K562 (cell line): Measurements from ENCODE around the gene MND1. TPM values are rescaled to one million over a fixed set of nuclear protein-coding genes. Genes with fewer than 3 reads are reported as not detected.

Source experiments
- ATAC-seq: fragments of 200-7000 bp; cut with Tn5 transposase; 3 replicates; pipeline ENCODE4 v1.9.1; 2020; ENCODE audit warnings: moderate library complexity
- BruUV-seq: library from RNA; stranded (reverse); fragments of 400-500 nt; replicated peaks from 2 replicates; lab custom pipeline; 2021; lab: Mats Ljungman, UMichigan
- CTCF ChIA-PET: fragments of 300-600 bp; formaldehyde crosslinking; extraction: SDS; loops from one replicate; lab custom pipeline; 2021; ENCODE audit warnings: low intra/inter-chr PET ratio; lab: Yijun Ruan, JAX
- POLR2A ChIA-PET: fragments of 300-600, 350-650 bp; sonication (Branson Sonifier 250); formaldehyde crosslinking; extraction: SDS; loops from one replicate; lab custom pipeline; 2021; ENCODE audit warnings: antibody characterized with exemption, inconsistent platforms; lab: Yijun Ruan, JAX
- DNase-seq, 4 experiments: peaks; one replicate each; pipeline versions ENCODE4 v3.0.0 to v3.0.0-alpha.2; 2011 to 2018; ENCODE audit warnings: low spot score in 3 of 4, mixed read lengths in 3 of 4; ENCODE audit errors: extremely low read depth in 1 of 4
- FAIRE-seq: peaks from 2 replicates; lab custom pipeline; 2011; peaks lifted over from hg19 to GRCh38; lab: Jason Lieb, UNC
- H2AFZ ChIP-seq: 2 replicates; pipeline ENCODE4 v1.6.0; 2011; ENCODE audit warnings: low read depth, low read length, control low read depth, inconsistent platforms
- H3K27ac ChIP-seq: fragments of 200-600 bp; 3 replicates; pipeline ENCODE4 v1.8.0; 2011; ENCODE audit warnings: low read depth, mild to moderate bottlenecking, control low read depth, inconsistent platforms, low read length, moderate library complexity, mixed read lengths; ENCODE audit errors: extremely low read depth
- H3K27me3 ChIP-seq, 2 experiments: fragments of 300-600 bp in 1 of 2; 2 replicates in 1 of 2; 3 replicates in 1 of 2; pipeline versions ENCODE4 v1.6.0 to v1.8.0; 2011; ENCODE audit warnings: inconsistent platforms in 2 of 2, low read length in 2 of 2, mild to moderate bottlenecking in 1 of 2, mixed read lengths in 1 of 2, moderate library complexity in 1 of 2; ENCODE audit not compliant: control insufficient read depth in 2 of 2, insufficient read depth in 2 of 2
- H3K36me3 ChIP-seq: fragments of 300-600 bp; 3 replicates; pipeline ENCODE4 v1.8.0; 2011; ENCODE audit warnings: mild to moderate bottlenecking, low read length, inconsistent platforms; ENCODE audit not compliant: control insufficient read depth, insufficient read depth
- H3K4me1 ChIP-seq, 2 experiments: fragments of 200-600 bp in 1 of 2; replicated peaks in 1 of 2; 2 replicates in 1 of 2; 3 replicates in 1 of 2; pipeline versions ENCODE4 v1.5.1 to v1.8.0; 2011; ENCODE audit warnings: inconsistent platforms in 2 of 2, low read length in 2 of 2, mild to moderate bottlenecking in 1 of 2, mixed read lengths in 1 of 2, moderate library complexity in 1 of 2; ENCODE audit not compliant: control insufficient read depth in 2 of 2, insufficient read depth in 2 of 2
- H3K4me2 ChIP-seq: 2 replicates; pipeline ENCODE4 v1.6.1; 2011; ENCODE audit warnings: low read length, control low read depth, inconsistent platforms, mixed read lengths; ENCODE audit not compliant: insufficient read depth
- H3K4me3 ChIP-seq: fragments of 200-600 bp; sonication (generic), shearing (Covaris generic); 2 replicates; pipeline ENCODE4 v1.5.1; 2016; ENCODE audit warnings: control low read depth, inconsistent platforms
- H3K79me2 ChIP-seq: fragments of 200-600 bp; 3 replicates; pipeline ENCODE4 v1.8.0; 2011; ENCODE audit warnings: low read length, inconsistent platforms; ENCODE audit not compliant: control insufficient read depth, insufficient read depth
- H3K9ac ChIP-seq, 2 experiments: 2 replicates each; pipeline versions ENCODE4 v1.6.0 to v1.6.1; 2011; ENCODE audit warnings: low read depth in 2 of 2, low read length in 2 of 2, control low read depth in 1 of 2, inconsistent platforms in 1 of 2, mild to moderate bottlenecking in 1 of 2, mixed read lengths in 1 of 2; ENCODE audit not compliant: insufficient read depth in 1 of 2
- H3K9me1 ChIP-seq: one replicate; pipeline ENCODE4 v1.6.0; 2011; ENCODE audit warnings: inconsistent platforms, mild to moderate bottlenecking, low read length, moderate library complexity; ENCODE audit not compliant: control insufficient read depth, insufficient read depth
- H3K9me3 ChIP-seq: replicated peaks from 2 replicates; pipeline ENCODE4 v1.5.1; 2011; ENCODE audit warnings: low read depth, low read length, inconsistent platforms; ENCODE audit not compliant: control insufficient read depth, insufficient read depth
- H4K20me1 ChIP-seq: replicated peaks from 2 replicates; pipeline ENCODE4 v1.6.1; 2011; ENCODE audit warnings: low read length, inconsistent platforms, mixed read lengths; ENCODE audit not compliant: control insufficient read depth, insufficient read depth
- HMBOX1 ChIP-seq: sonication (generic); IDR thresholded peaks from 2 replicates; pipeline ENCODE4 v1.6.1; 2016
- MAFG ChIP-seq: fragments of 450-650 bp; conservative IDR thresholded peaks from 2 replicates; pipeline ENCODE4 v1.6.1; 2016; ENCODE audit warnings: missing genetic modification characterization, missing compliant biosample characterization
- NR1H2 ChIP-seq: sonication (generic); formaldehyde crosslinking; IDR thresholded peaks from 2 replicates; pipeline ENCODE4 v1.4.0; 2020; ENCODE audit warnings: mild to moderate bottlenecking, missing genetic modification reagents
- PHF21A ChIP-seq: fragments of 450-650 bp; IDR thresholded peaks from 2 replicates; pipeline ENCODE4 v1.6.1; 2017; ENCODE audit warnings: low read depth, borderline replicate concordance
- ZBTB33 ChIP-seq: sonication (generic); formaldehyde crosslinking; IDR thresholded peaks from 2 replicates; pipeline ENCODE4 v1.8.1; 2023; ENCODE audit warnings: mild to moderate bottlenecking, missing genetic modification reagents
- ZNF778 ChIP-seq: fragments of 450-650 bp; formaldehyde crosslinking; IDR thresholded peaks from 2 replicates; pipeline ENCODE4 v1.4.0; 2020; ENCODE audit warnings: mild to moderate bottlenecking, moderate library complexity
- WGBS: fragments of 100-300 bp; shearing (Covaris generic); methylation state at CpG from one replicate; pipeline ENCODE4 v1.1.6; 2016; ENCODE audit warnings: low coverage, mixed read lengths; ENCODE audit not compliant: insufficient coverage; ENCODE audit errors: missing lambda C conversion rate; 5-methylcytosine and 5-hydroxymethylcytosine counted together
- in situ Hi-C: fragments of 300-500 bp; cut with MboI; formaldehyde crosslinking; loops from 4 replicates; pipeline ENCODE4 v1.15.0; 2018; ENCODE audit warnings: inconsistent platforms, mixed read lengths
- intact Hi-C: fragments of 100-400 bp; cut with micrococcal nuclease; formaldehyde crosslinking; loops from 2 replicates; pipeline ENCODE4 v1.14.2; 2022
- polyA plus RNA-seq, 8 experiments: library from polyadenylated mRNA; depleted of rRNA in 4 of 8; stranded (reverse) in 5 of 8; unstranded in 3 of 8; fragments of >200 nt; fragmentation: Nextera tagmentation in 2 of 8; fragmentation: Illumina TruSeq in 1 of 8; extraction: Ambion mirVana in 2 of 8; extraction: Trizol in 1 of 8; gene quantifications; 2 replicates each; pipeline versions ENCODE4 v1.2.1 to v1.2.3, GENCODE V29; 2011 to 2014; ENCODE audit warnings: inconsistent platforms in 1 of 8, missing spikeins in 1 of 8
- total RNA-seq, 7 experiments: library from RNA; depleted of rRNA in 6 of 7; stranded (reverse); fragments of >200 nt in 6 of 7; fragmentation: Illumina TruSeq in 2 of 7; extraction: Trizol in 2 of 7; gene quantifications; 2 replicates each; pipeline versions ENCODE4 v1.2.1 to v1.2.3, GENCODE V29; 2011 to 2021; ENCODE audit warnings: low replicate concordance in 1 of 7

MND1 gene
- total and polyA plus RNA-seq, 9 of the 15 experiments (the other 6 are each of a cell fraction or from before 2014, with no cell fraction given) = 35.3 to 94.1 (median 59.9) TPM

GRCh38 chr4:153451911-153452657 is 107.6 kb downstream of the MND1 start:
- WGBS = 79% methylated on average over 26 of the region's 27 CpGs
- Histone ChIP-seq H3K36me3 (no peaks in the 10 kb centered on the region), H3K9me1 (no peaks in the 10 kb centered on the region), H3K27me3 (no peaks in the 10 kb centered on the region), H3K9ac (peak overlapping the region in 1 of 2 experiments; percentile 8; a peak in 2 of 4 replicates), H3K9me3 (no peaks in the 10 kb centered on the region), H3K4me3 (no peak overlapping the region), H3K79me2 (no peaks in the 10 kb centered on the region), H2AFZ (no peak overlapping the region), H3K4me1 (peaks cover 0 to 4% of the 10 kb centered on the region in 2 experiments; a peak in 2 of 5 replicates), H3K4me2 (no peak overlapping the region), H3K27ac (no peak overlapping the region), H4K20me1 (no peaks in the 10 kb centered on the region)
- ATAC-seq (peak; percentile 29), DNase-seq (no peak), FAIRE-seq (no peak)
- intact Hi-C loops (no loop called here), in situ Hi-C loops (no loop called here)
- no TSS peak for BruUV-seq
- ChIA-PET CTCF (no interaction called here), POLR2A (interaction anchor here (0.7 kb wide), 1 partner anchor 16 kb away, joined by 3 read pairs; no protein-coding TSS in a partner anchor)
- TF ChIP-seq ZBTB33 (CRISPR knock-in tag) (peak; percentile 83), MAFG (tag) (no peak), PHF21A (no peak), HMBOX1 (no peak), ZNF778 (CRISPR knock-in tag) (no peak), NR1H2 (CRISPR knock-in tag) (no peak)
